ENCODE measurements around the gene MAN1A1. TPM values are rescaled to one million over a fixed set of nuclear protein-coding genes. Genes with fewer than 3 reads are reported as not detected.
"Not testable (repeated sequence)": the region's sequence is repeated elsewhere in the genome, so short reads cannot be mapped to it uniquely, and the experiment has no call there.

MAN1A1 gene
- total RNA-seq, 1 experiment from 2014 or later = 0.06 TPM

DNA sequence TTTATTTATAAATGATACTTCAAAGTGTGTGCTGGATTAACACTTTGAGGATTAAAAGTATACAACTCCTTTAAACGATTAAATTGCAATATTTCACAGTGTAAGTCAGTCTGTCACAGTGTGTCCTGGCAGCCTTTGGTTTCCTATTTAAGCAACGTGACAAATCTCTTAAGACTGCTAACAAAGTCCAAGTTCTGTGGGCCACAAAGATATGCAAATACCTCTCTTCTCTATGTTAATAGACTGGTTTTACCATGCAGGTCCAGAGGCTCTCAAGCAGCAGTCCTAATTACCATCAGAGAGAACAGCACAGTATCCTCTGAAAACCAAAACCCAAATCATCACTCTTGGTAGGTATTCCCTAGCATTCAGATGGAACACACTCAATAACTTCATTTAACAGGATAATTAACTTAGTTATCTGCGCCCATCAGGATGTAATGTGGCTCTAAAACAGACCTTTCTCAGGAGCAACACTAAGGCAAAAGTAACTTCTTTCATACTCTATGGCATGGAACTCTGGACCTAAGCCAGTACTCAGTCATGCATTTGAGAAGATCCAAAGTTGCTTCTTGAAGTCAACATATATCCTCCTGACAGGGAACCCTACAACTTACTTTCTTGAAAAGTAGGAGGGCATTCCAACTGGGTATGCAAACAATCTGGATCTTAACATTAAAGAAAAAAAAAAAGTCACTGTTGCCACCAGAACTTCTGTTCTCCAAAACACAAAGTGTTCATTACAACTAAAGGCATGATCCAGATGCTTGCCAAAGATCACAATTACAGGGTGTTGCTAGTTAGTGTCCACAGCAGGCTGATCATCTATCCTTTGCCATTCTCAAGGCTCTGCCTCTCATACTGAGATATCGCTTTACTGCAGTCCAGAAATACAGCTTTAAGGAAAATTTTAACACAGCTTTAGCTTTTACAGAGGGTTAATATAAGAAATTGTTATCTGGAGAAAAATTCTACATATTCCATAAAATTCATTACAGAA, 53.2 kb downstream of the MAN1A1 start:
- intact Hi-C loops (cut with micrococcal nuclease; ENCODE audit: unreplicated experiment) = no loop called here
- no peaks in the 10 kb centered on the region for H3K4me1 ChIP-seq (ENCODE audit: insufficient read depth, low read length, poor library complexity, severe bottlenecking)

GRCh38 chr6:119294984-119295383, 54.6 kb downstream of the MAN1A1 start:
- intact Hi-C loops (cut with micrococcal nuclease; ENCODE audit: unreplicated experiment) = no loop called here
- POLR2A ChIA-PET (ENCODE audit: low non-redundant PET) = no interaction called here
- H3K4me3 ChIP-seq (ENCODE audit: low read depth, low read length, poor library complexity, severe bottlenecking) = no peak overlapping the region
- CTCF ChIA-PET = no interaction called here
- no peak overlapping the region for H3K27ac ChIP-seq (ENCODE audit: low read depth, low read length, poor library complexity, severe bottlenecking)
- no TSS peak for BruUV-seq (replicated peaks)
- DNase-seq (ENCODE audit: low spot score) = no peak
- H3K9me3 ChIP-seq (ENCODE audit: low read depth, low read length, poor library complexity, severe bottlenecking) = no peaks in the 10 kb centered on the region
- no peaks in the 10 kb centered on the region for H3K4me1 ChIP-seq (ENCODE audit: insufficient read depth, low read length, poor library complexity, severe bottlenecking)
- no peak for TF ChIP-seq CTCF (conservative IDR thresholded peaks at IDR 0.05; ENCODE audit: low read depth, low read length)
- no peak for TF ChIP-seq EZH2 (IDR thresholded peaks at IDR 0.05; ENCODE audit: borderline replicate concordance, low read depth, low read length, poor library complexity, severe bottlenecking)
- H3K27me3 ChIP-seq (replicated peaks; ENCODE audit: insufficient read depth, low read depth, low read length, poor library complexity) = no peaks in the 10 kb centered on the region
- H3K36me3 ChIP-seq (ENCODE audit: insufficient read depth, low read length, poor library complexity, severe bottlenecking) = no peaks in the 10 kb centered on the region

More for the DNA sequence above, 53.2 kb downstream of the MAN1A1 start:
- POLR2A ChIA-PET (ENCODE audit: low non-redundant PET) = no interaction called here
- H3K27ac ChIP-seq (ENCODE audit: low read depth, low read length, poor library complexity, severe bottlenecking) = no peak overlapping the region
- no peaks in the 10 kb centered on the region for H3K36me3 ChIP-seq (ENCODE audit: insufficient read depth, low read length, poor library complexity, severe bottlenecking)
- CTCF ChIA-PET = no interaction called here
- no TSS peak for BruUV-seq (replicated peaks)
- no peak overlapping the region for H3K4me3 ChIP-seq (ENCODE audit: low read depth, low read length, poor library complexity, severe bottlenecking)
- H3K27me3 ChIP-seq (replicated peaks; ENCODE audit: insufficient read depth, low read depth, low read length, poor library complexity) = no peaks in the 10 kb centered on the region
- DNase-seq (ENCODE audit: low spot score) = no peak
- no peaks in the 10 kb centered on the region for H3K9me3 ChIP-seq (ENCODE audit: low read depth, low read length, poor library complexity, severe bottlenecking)
- TF ChIP-seq CTCF (conservative IDR thresholded peaks at IDR 0.05; ENCODE audit: low read depth, low read length) (no peak), EZH2 (IDR thresholded peaks at IDR 0.05; ENCODE audit: borderline replicate concordance, low read depth, low read length, poor library complexity, severe bottlenecking) (no peak)

DNA sequence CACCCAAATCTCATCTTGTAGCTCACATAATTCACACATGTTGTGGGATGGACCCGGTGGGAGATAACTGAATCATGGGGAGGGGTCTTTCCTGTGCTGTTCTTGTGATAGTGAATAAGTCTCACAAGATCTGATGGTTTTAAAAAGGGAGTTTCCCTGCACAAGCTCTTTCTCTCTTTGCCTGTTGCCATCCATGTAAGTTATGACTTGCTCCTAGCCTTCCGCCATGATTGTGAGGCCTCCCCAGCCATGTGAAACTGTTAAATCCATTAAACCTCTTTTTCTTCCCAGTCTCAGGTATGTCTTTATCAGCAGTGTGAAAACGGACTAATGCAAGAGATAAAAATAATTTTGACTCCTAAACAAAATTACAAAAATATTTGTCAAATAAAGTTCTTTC, 58.5 kb downstream of the MAN1A1 start:
- H3K9me3 ChIP-seq (ENCODE audit: low read depth, low read length, poor library complexity, severe bottlenecking); H3K27me3 ChIP-seq (replicated peaks; ENCODE audit: insufficient read depth, low read depth, low read length, poor library complexity); CTCF ChIA-PET; H3K27ac ChIP-seq (ENCODE audit: low read depth, low read length, poor library complexity, severe bottlenecking); H3K36me3 ChIP-seq (ENCODE audit: insufficient read depth, low read length, poor library complexity, severe bottlenecking); H3K4me1 ChIP-seq (ENCODE audit: insufficient read depth, low read length, poor library complexity, severe bottlenecking); intact Hi-C loops (cut with micrococcal nuclease; ENCODE audit: unreplicated experiment); BruUV-seq (replicated peaks); H3K4me3 ChIP-seq (ENCODE audit: low read depth, low read length, poor library complexity, severe bottlenecking); DNase-seq (ENCODE audit: low spot score): not testable (repeated sequence)
- POLR2A ChIA-PET (ENCODE audit: low non-redundant PET) = interaction anchor here (0.6 kb wide), 1 partner anchor 1838 kb away, joined by 3 read pairs; no protein-coding TSS in a partner anchor

Data from A673 (cell line).